Effector memory CD4-positive, alpha-beta T cell (primary cell): ENCODE measurements around the gene KLRG1.

ENCODE experiments used
- DNase-seq, 3 donors: peaks; one replicate each; pipeline ENCODE4 v3.0.0-alpha.2; 2020
- H3K27ac ChIP-seq: 2 replicates; pipeline ENCODE4 v1.7.0; 2013; ENCODE audit warnings: mild to moderate bottlenecking, low read length, moderate library complexity; ENCODE audit not compliant: insufficient read depth, poor library complexity, severe bottlenecking
- H3K27me3 ChIP-seq: replicated peaks from 2 replicates; pipeline ENCODE4 v1.7.0; 2013; ENCODE audit warnings: mild to moderate bottlenecking, low read length; ENCODE audit not compliant: insufficient read depth, control insufficient read depth, poor library complexity, severe bottlenecking
- H3K36me3 ChIP-seq: 2 replicates; pipeline ENCODE4 v1.7.0; 2013; ENCODE audit warnings: mild to moderate bottlenecking, low read length, moderate library complexity; ENCODE audit not compliant: control insufficient read depth, insufficient read depth
- H3K4me1 ChIP-seq: 2 replicates; pipeline ENCODE4 v1.7.0; 2013; ENCODE audit warnings: low read length, mild to moderate bottlenecking; ENCODE audit not compliant: control insufficient read depth, insufficient read depth, poor library complexity, severe bottlenecking
- H3K4me3 ChIP-seq: 2 replicates; pipeline ENCODE4 v1.7.0; 2013; ENCODE audit warnings: low read length, low read depth, mild to moderate bottlenecking; ENCODE audit not compliant: insufficient read depth, poor library complexity, severe bottlenecking
- H3K9me3 ChIP-seq: 2 replicates; pipeline ENCODE4 v1.7.0; 2013; ENCODE audit warnings: mild to moderate bottlenecking, low read length, moderate library complexity; ENCODE audit not compliant: control insufficient read depth

The KLRG1 gene

DNA sequence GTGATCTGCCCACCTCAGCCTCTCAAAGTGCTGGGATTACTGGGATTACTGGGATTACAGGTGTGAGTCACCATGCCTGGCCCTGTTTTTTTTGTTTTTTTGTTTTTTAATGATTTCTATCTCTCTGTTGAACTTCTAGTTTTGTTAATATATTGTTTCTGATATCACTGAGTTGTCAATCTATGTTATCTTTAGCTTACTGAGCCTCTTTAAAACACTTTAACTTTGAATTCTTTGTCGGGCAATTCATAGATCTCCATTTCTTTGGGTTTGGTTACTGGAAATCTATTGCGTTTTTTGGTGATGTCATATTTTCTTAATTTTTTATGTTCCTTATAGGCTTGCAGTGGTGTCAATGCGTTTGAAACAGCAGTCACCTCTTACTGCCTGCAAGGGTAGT, 9.2 kb upstream of the KLRG1 start:
- Histone ChIP-seq H3K27ac (no peak overlapping the region), H3K4me3 (no peak overlapping the region), H3K36me3 (peaks cover 6% of the 10 kb centered on the region), H3K9me3 (peaks cover 14% of the 10 kb centered on the region), H3K27me3 (no peaks in the 10 kb centered on the region), H3K4me1 (no peaks in the 10 kb centered on the region)
- no peak for DNase-seq

DNA sequence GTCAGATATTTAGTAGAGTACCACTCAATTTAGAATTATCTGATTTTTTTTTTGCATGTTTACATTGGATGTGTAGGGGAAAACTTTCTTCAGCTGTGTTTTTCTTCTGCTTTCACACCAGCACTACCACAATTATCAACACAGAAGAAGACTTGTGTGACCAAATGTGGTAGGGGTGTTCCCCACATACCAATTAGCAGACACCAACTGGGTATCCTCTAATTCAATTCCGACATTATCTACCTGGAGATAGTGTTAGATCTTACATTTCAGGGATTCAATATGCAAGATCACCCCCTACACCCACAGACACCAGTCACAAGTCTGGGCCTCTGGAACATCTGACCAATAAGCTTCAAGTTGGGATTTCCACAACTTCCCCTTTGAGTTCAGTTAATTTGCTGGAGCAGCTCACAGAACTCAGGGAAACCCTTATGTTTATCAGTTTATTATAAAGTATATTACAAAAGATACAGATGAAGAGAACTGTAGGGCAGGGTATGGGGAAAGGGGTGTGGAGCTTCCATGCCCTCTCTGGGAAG, 4.1 kb upstream of the KLRG1 start:
- Histone ChIP-seq H3K36me3 (peaks cover 2% of the 10 kb centered on the region), H3K4me1 (peaks cover 17% of the 10 kb centered on the region), H3K9me3 (peaks cover 1% of the 10 kb centered on the region), H3K4me3 (no peak overlapping the region), H3K27ac (no peak overlapping the region), H3K27me3 (no peaks in the 10 kb centered on the region)
- DNase-seq = no peak

GRCh38 chr12:8987163-8987562, 2.2 kb upstream of the KLRG1 start:
- H3K4me3 ChIP-seq = no peak overlapping the region
- no peaks in the 10 kb centered on the region for H3K27me3 ChIP-seq
- DNase-seq = no peak
- H3K36me3 ChIP-seq = no peaks in the 10 kb centered on the region
- H3K9me3 ChIP-seq = no peaks in the 10 kb centered on the region
- no peak overlapping the region for H3K27ac ChIP-seq
- H3K4me1 ChIP-seq = peaks cover 17% of the 10 kb centered on the region

- peaks cover 17% of the 10 kb centered on the region for H3K4me1 ChIP-seq
- no peaks in the 10 kb centered on the region for H3K36me3 ChIP-seq
- DNase-seq = no peak
- no peaks in the 10 kb centered on the region for H3K27me3 ChIP-seq
- no peak overlapping the region for H3K4me3 ChIP-seq
- no peaks in the 10 kb centered on the region for H3K9me3 ChIP-seq
- H3K27ac ChIP-seq = peak overlapping the region; percentile 34
Observed at GRCh38 chr12:8987685-8988084, 1.7 kb upstream of the KLRG1 start.

DNA sequence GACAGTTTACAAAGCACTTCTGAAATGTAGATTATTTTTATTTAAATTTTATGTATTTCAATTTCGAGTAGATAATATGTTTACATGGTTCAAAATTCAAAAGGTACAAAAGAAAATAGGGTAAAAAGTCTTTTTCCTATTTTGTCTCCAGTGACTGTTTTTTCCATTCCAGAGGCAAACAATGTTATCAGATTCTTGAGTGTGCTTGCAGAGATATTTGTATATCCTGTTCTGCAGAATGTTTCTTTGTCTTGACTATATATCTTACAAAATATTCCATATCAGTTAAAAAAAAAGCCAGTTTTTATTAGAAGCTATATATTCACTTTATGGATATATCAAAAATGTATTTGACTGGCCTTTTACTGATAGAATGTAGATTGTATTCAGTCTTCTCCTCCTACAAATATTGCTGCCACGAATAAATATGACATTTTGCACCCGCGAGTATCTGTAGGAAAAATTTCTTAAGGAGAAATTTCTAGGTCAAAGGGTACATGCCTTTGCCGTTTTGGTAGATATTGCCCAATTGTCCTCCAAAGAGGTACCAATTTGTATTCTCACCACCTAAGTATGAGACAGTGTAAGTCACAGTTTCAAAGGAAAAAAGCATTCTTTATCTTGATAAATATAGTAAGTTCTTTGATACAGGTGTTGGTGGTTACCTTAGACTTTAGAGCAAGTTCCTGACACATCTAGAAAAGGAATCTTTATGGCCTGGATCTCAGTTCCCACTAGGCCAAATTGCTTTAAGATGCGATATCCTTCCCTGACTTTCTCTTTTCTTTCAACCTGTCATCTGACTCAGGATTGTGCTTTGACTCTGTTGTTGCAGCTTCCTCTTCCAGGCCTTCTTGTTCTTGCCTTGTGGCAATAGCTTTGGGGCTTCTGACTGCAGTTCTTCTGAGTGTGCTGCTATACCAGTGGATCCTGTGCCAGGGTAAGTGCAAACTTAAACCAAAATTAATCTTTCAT, 2.3 kb downstream of the KLRG1 start:
- Histone ChIP-seq H3K36me3 (no peaks in the 10 kb centered on the region), H3K4me1 (peaks cover 22% of the 10 kb centered on the region), H3K27ac (peak overlapping the region; percentile 49), H3K4me3 (peak overlapping the region; percentile 35), H3K9me3 (no peaks in the 10 kb centered on the region), H3K27me3 (no peaks in the 10 kb centered on the region)
- DNase-seq = no peak

DNA sequence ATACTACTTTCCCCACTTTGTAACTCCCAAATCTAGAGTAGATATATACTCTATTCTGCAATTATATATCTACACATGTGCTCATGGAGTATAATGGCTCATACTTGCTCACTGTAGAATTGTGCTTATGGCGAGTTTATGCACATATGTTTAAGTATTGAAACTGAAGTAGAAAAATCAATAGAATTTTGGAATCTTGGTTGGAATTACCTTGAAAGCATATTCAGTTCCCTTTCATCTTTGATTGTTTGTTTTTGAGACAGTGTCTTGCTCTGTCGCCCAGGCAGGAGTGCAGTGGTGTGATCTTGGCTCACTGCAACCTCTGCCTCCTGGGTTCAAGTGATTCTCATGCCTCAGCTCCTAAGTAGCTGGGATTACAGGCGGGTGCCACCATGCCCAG, 4.5 kb downstream of the KLRG1 start:
- Histone ChIP-seq H3K9me3 (no peaks in the 10 kb centered on the region), H3K4me3 (peak overlapping the region; percentile 13), H3K4me1 (peaks cover 5% of the 10 kb centered on the region), H3K36me3 (no peaks in the 10 kb centered on the region), H3K27ac (peak overlapping the region; percentile 2), H3K27me3 (no peaks in the 10 kb centered on the region)
- DNase-seq = no peak

DNA sequence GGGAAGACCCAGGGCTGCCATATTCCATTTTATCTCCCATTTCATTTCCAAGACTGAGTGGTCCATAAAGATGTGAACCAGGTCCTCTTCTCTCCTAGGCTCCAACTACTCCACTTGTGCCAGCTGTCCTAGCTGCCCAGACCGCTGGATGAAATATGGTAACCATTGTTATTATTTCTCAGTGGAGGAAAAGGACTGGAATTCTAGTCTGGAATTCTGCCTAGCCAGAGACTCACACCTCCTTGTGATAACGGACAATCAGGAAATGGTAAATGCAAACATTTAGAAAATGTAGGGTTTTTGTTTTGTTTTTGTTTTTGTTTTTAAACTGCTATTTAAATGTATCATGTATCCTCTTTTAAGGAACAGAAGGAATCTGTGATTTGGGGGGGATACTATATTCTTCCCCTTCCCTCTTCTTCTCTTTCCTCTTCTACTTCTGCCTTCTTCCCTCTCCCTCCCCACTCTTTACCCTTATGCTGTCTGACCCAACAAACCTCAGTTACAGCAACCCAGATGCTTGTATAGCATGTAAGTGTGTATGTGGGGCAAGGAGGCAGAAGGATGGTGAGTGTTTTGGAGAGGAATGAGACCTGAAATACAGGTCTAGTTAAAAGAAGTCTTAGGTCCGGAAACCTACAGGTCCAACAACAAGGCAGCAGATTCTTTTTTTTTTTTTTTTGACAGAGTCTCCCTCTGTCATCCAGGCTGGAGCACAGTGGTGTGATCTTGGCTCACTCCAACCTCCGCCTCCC, 5.9 kb downstream of the KLRG1 start:
- Histone ChIP-seq H3K4me1 (peaks cover 5% of the 10 kb centered on the region), H3K4me3 (peak overlapping the region; percentile 27), H3K27me3 (no peaks in the 10 kb centered on the region), H3K27ac (peak overlapping the region; percentile 30), H3K9me3 (no peaks in the 10 kb centered on the region), H3K36me3 (peaks cover under 1% of the 10 kb centered on the region)
- DNase-seq = no peak

DNA sequence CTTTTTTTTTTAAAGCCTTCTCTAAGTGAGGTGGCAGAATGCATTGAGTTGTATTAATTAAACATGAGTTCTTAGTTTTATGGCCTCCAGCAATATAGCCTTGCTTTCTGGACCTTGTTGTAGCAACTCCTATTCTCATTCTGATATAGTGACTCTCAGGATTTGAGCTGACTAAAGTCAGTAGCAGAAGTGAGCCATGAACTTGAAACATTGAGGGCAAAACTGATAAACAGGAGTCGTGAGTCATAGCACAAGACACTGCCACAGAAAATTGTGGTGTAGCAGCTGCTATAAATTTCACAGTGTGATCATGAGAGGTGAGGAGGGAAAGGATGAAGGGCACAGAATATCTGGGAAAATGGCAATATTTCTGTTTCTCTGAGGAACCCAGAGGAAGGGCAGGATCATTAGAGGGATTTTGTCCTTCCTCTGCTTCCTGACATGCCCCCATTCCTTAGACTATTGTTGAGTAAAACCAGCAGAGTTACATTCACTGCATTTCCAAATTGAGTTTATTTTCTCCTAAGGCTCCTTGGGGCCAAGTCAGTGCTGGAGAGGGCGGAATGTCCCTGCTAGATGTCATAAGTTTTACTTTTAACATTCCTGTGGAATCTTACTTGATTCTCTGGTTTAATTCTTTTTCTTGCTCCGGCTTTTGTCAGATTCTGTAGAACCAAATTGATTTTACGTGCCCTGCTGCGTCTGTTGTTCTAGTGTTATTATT, 7.5 kb downstream of the KLRG1 start:
- no peak overlapping the region for H3K4me3 ChIP-seq
- DNase-seq = peak in 1 of 3 donors; percentile 7
- no peaks in the 10 kb centered on the region for H3K27me3 ChIP-seq
- peaks cover 6% of the 10 kb centered on the region for H3K36me3 ChIP-seq
- H3K4me1 ChIP-seq = peaks cover 5% of the 10 kb centered on the region
- no peak overlapping the region for H3K27ac ChIP-seq
- no peaks in the 10 kb centered on the region for H3K9me3 ChIP-seq

GRCh38 chr12:9001233-9001632, 11.9 kb downstream of the KLRG1 start:
- no peak overlapping the region for H3K27ac ChIP-seq
- peaks cover 12% of the 10 kb centered on the region for H3K36me3 ChIP-seq
- H3K4me1 ChIP-seq = no peaks in the 10 kb centered on the region
- no peaks in the 10 kb centered on the region for H3K9me3 ChIP-seq
- H3K4me3 ChIP-seq = no peak overlapping the region
- H3K27me3 ChIP-seq = no peaks in the 10 kb centered on the region
- DNase-seq = no peak
